HG02798 (cell line): ENCODE measurements around the gene TMBIM1.

ENCODE experiments used
- ATAC-seq: cut with Tn5 transposase; IDR thresholded peaks from one replicate; pipeline ENCODE4 v1.9.1; 2021; ENCODE audit warnings: mild to moderate bottlenecking; ENCODE audit not compliant: unreplicated experiment, poor library complexity

TMBIM1 gene

GRCh38 chr2:218260742-218261422, 31.4 kb downstream of the TMBIM1 start, which contains the start of gene GPBAR1:
GPBAR1 (plus strand) TSS chr2:218261015; CDS start chr2:218262725, 1,710 bp downstream.
- ATAC-seq: no peak

GRCh38 chr2:218260166-218260565, 32.1 kb downstream of the TMBIM1 start:
- ATAC-seq: no peak

GRCh38 chr2:218259099-218259961, 33.0 kb downstream of the TMBIM1 start:
- no peak for ATAC-seq

- peak; percentile 62 for ATAC-seq
These were observed 34.8 kb downstream of the TMBIM1 start for GRCh38 chr2:218257390-218257981.

GRCh38 chr2:218256612-218257350, 35.5 kb downstream of the TMBIM1 start:
- no peak for ATAC-seq

- ATAC-seq: no peak
These were observed 36.9 kb downstream of the TMBIM1 start for GRCh38 chr2:218255446-218255845.

GRCh38 chr2:218253232-218253625, 39.1 kb downstream of the TMBIM1 start:
- ATAC-seq: no peak

GRCh38 chr2:218252509-218253231, 39.6 kb downstream of the TMBIM1 start:
- no peak for ATAC-seq

GRCh38 chr2:218249691-218250090, 42.6 kb downstream of the TMBIM1 start:
- no peak for ATAC-seq

GRCh38 chr2:218245214-218245613, 47.1 kb downstream of the TMBIM1 start:
- no peak for ATAC-seq

- ATAC-seq: no peak
These were observed 47.6 kb downstream of the TMBIM1 start for GRCh38 chr2:218244665-218245064.

- no peak for ATAC-seq
These were observed 48.1 kb downstream of the TMBIM1 start for GRCh38 chr2:218244204-218244603.

- ATAC-seq: no peak
These were observed 53.4 kb downstream of the TMBIM1 start for GRCh38 chr2:218238887-218239286.

- ATAC-seq: no peak
These were observed 55.5 kb downstream of the TMBIM1 start for GRCh38 chr2:218236829-218237228.

GRCh38 chr2:218235017-218235416, 57.3 kb downstream of the TMBIM1 start:
- ATAC-seq: no peak

GRCh38 chr2:218234521-218234920, 57.8 kb downstream of the TMBIM1 start:
- no peak for ATAC-seq

GRCh38 chr2:218233543-218233942, 58.8 kb downstream of the TMBIM1 start:
- ATAC-seq: no peak

- peak; percentile 67 for ATAC-seq
These were observed 61.4 kb downstream of the TMBIM1 start for GRCh38 chr2:218230882-218231281.

GRCh38 chr2:218229851-218230250, 62.5 kb downstream of the TMBIM1 start:
- no peak for ATAC-seq

GRCh38 chr2:218229239-218229638, 63.1 kb downstream of the TMBIM1 start:
- peak; percentile 78 for ATAC-seq
